GM23338 (cell line): ENCODE results near the gene RNF152. TPM values are rescaled to one million over a fixed set of nuclear protein-coding genes. Genes with fewer than 3 reads are reported as not detected.

ENCODE experiments used
- ATAC-seq: fragments of 200-7000 bp; cut with Tn5 transposase; 3 replicates; pipeline ENCODE4 v1.9.1; 2020
- DNase-seq: peaks from one replicate; pipeline ENCODE4 v3.0.0-alpha.2; 2015; ENCODE audit warnings: low spot score
- H2AFZ ChIP-seq: fragments of 200-600 bp; sonication (generic); 2 replicates; pipeline ENCODE4 v1.8.0; 2016; ENCODE audit warnings: antibody characterized with exemption, mild to moderate bottlenecking, moderate library complexity
- H3F3A ChIP-seq: fragments of 200-600 bp; sonication (generic); replicated peaks from 2 replicates; pipeline ENCODE4 v1.8.0; 2017; ENCODE audit warnings: antibody characterized with exemption, mixed run types, low read depth
- H3K27ac ChIP-seq: fragments of 200-600 bp; sonication (generic); 2 replicates; pipeline ENCODE4 v1.6.1; 2016; ENCODE audit warnings: low read depth
- H3K27me3 ChIP-seq: fragments of 200-600 bp; sonication (generic); 2 replicates; pipeline ENCODE4 v1.8.0; 2016; ENCODE audit warnings: mild to moderate bottlenecking, mixed run types, moderate library complexity; ENCODE audit not compliant: insufficient read depth
- H3K36me3 ChIP-seq: fragments of 200-600 bp; sonication (generic); 2 replicates; pipeline ENCODE4 v1.8.0; 2016; ENCODE audit warnings: mild to moderate bottlenecking; ENCODE audit not compliant: insufficient read depth
- H3K4me1 ChIP-seq: fragments of 200-600 bp; sonication (generic); 2 replicates; pipeline ENCODE4 v1.8.0; 2016; ENCODE audit warnings: mild to moderate bottlenecking, moderate library complexity; ENCODE audit not compliant: insufficient read depth
- H3K4me2 ChIP-seq: fragments of 200-600 bp; sonication (generic); 2 replicates; pipeline ENCODE4 v1.7.1; 2017; ENCODE audit warnings: mixed run types
- H3K4me3 ChIP-seq: fragments of 200-600 bp; sonication (generic); 2 replicates; pipeline ENCODE4 v1.6.1; 2016; ENCODE audit warnings: mixed run types
- H3K79me2 ChIP-seq: fragments of 200-600 bp; sonication (generic); replicated peaks from 2 replicates; pipeline ENCODE4 v1.8.0; 2017; ENCODE audit warnings: mild to moderate bottlenecking; ENCODE audit not compliant: insufficient read depth
- H3K9me2 ChIP-seq: fragments of 200-600 bp; sonication (generic); 2 replicates; pipeline ENCODE4 v1.8.0; 2017; ENCODE audit not compliant: insufficient read depth
- H4K20me1 ChIP-seq: fragments of 200-600 bp; sonication (generic); replicated peaks from 2 replicates; pipeline ENCODE4 v1.8.0; 2017; ENCODE audit warnings: mild to moderate bottlenecking; ENCODE audit not compliant: insufficient read depth
- H3K27ac Mint-ChIP-seq: 2 replicates; pipeline ENCODE4 v1.8.0; 2020; ENCODE audit warnings: inconsistent platforms, mild to moderate bottlenecking, moderate library complexity, mixed read lengths
- H3K27me3 Mint-ChIP-seq: 3 replicates; pipeline ENCODE4 v1.8.0; 2022; ENCODE audit warnings: low read depth, mild to moderate bottlenecking, moderate library complexity, mixed read lengths, inconsistent platforms; ENCODE audit not compliant: insufficient read depth, poor library complexity
- H3K36me3 Mint-ChIP-seq: 3 replicates; pipeline ENCODE4 v1.8.0; 2021; ENCODE audit warnings: low read depth, mild to moderate bottlenecking, inconsistent platforms, moderate library complexity, mixed read lengths
- H3K4me1 Mint-ChIP-seq: 3 replicates; pipeline ENCODE4 v1.8.0; 2020; ENCODE audit warnings: mild to moderate bottlenecking, inconsistent platforms, mixed read lengths
- H3K4me3 Mint-ChIP-seq: 3 replicates; pipeline ENCODE4 v1.8.0; 2021; ENCODE audit warnings: moderate library complexity, mild to moderate bottlenecking, inconsistent platforms, mixed read lengths
- H3K9me3 Mint-ChIP-seq: 3 replicates; pipeline ENCODE4 v1.8.0; 2020; ENCODE audit warnings: moderate library complexity, mild to moderate bottlenecking, inconsistent platforms, mixed read lengths
- CREB1 ChIP-seq: fragments of 250-450 bp; sonication (Bioruptor Pico); IDR thresholded peaks from 2 replicates; pipeline ENCODE4 v1.5.0; 2020; ENCODE audit warnings: low read depth, mild to moderate bottlenecking, moderate library complexity
- CTCF ChIP-seq, 2 experiments: fragments of 200-600 bp in 1 of 2; sonication (generic) in 1 of 2; conservative IDR thresholded peaks; 2 replicates each; pipeline versions ENCODE4 v1.5.1 to v1.6.1; 2016 to 2017; ENCODE audit warnings: antibody characterized with exemption in 2 of 2, low read depth in 2 of 2, mild to moderate bottlenecking in 2 of 2, moderate library complexity in 1 of 2
- ETS1 ChIP-seq: IDR thresholded peaks from 2 replicates; pipeline ENCODE4 v1.6.1; 2016; ENCODE audit warnings: antibody characterized with exemption
- JUNB ChIP-seq: IDR thresholded peaks from one replicate; pipeline ENCODE4 v1.6.1; 2016; ENCODE audit warnings: antibody characterized with exemption; ENCODE audit not compliant: unreplicated experiment
- POLR2AphosphoS5 ChIP-seq: IDR thresholded peaks from 2 replicates; pipeline ENCODE4 v1.6.1; 2016; ENCODE audit warnings: antibody characterized with exemption, low read depth
- STAT1 ChIP-seq: IDR thresholded peaks from one replicate; pipeline ENCODE4 v1.6.1; 2016; ENCODE audit warnings: antibody characterized with exemption; ENCODE audit not compliant: unreplicated experiment
- ZNF114 ChIP-seq: fragments of 250-450 bp; sonication (Bioruptor Pico); IDR thresholded peaks from 2 replicates; pipeline ENCODE4 v1.5.0; 2020; ENCODE audit warnings: mild to moderate bottlenecking, moderate library complexity
- ZNF331 ChIP-seq: fragments of 250-450 bp; sonication (Bioruptor Pico); IDR thresholded peaks from 2 replicates; pipeline ENCODE4 v1.5.0; 2020; ENCODE audit warnings: low read depth, mild to moderate bottlenecking, moderate library complexity
- polyA plus RNA-seq: library from polyadenylated mRNA; unstranded; fragments of >200 nt; fragmentation: Nextera tagmentation; extraction: Ambion mirVana; gene quantifications from 2 replicates; pipeline ENCODE4 v1.2.1, GENCODE V29; 2016
- total RNA-seq: library from RNA; depleted of rRNA; stranded (reverse); fragments of >200 nt; shearing (Covaris generic); gene quantifications from 2 replicates; pipeline ENCODE4 v1.2.3, GENCODE V29; 2014
- TF ChIP-seq, protein P1 (sequence below): fragments of 250-450 bp; sonication (Bioruptor Pico); IDR thresholded peaks from 2 replicates; pipeline ENCODE4 v1.5.0; 2020; ENCODE audit warnings: mild to moderate bottlenecking, moderate library complexity

Gene RNF152
- total and polyA plus RNA-seq, 2 experiments from 2014 or later, result 1.2 to 2.9 TPM

DNA sequence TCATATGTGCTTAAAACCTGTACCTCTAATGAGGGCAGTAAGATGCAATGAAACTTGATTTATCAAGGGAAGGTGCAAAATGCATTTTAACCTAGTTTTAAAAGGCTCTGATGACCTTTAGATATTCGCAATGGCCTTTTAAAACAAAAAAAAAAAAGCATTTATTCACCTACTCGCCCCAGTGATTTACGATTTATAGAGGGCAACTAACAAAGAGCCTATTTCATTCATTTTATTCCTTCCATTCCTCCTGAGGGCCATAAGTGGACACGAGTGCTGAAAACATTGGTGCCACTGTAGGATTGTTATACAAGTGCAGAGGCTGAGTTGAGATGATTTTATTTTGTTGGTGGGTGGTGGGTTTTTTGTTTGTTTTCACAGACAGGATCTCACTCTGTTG lies 48.1 kb downstream of the RNF152 start:
- Histone ChIP-seq H2AFZ (no peak overlapping the region), H3K9me2 (no peaks in the 10 kb centered on the region), H3K79me2 (no peaks in the 10 kb centered on the region), H3K27ac (no peak overlapping the region), H3K4me2 (no peak overlapping the region), H3K4me1 (peaks cover 4% of the 10 kb centered on the region; the same call in 1 of the 2 replicates), H3K36me3 (no peaks in the 10 kb centered on the region), H3K4me3 (no peak overlapping the region), H3K27me3 (no peaks in the 10 kb centered on the region), H3F3A (no peaks in the 10 kb centered on the region), H4K20me1 (no peaks in the 10 kb centered on the region)
- H3K9me3 Mint-ChIP-seq, result no peaks in the 10 kb centered on the region
- no peak overlapping the region for H3K4me3 Mint-ChIP-seq
- no peak overlapping the region for H3K27ac Mint-ChIP-seq
- no peak for DNase-seq
- no peak for ATAC-seq
- TF ChIP-seq ETS1, result no peak
- no peak for TF ChIP-seq STAT1
- no peak for TF ChIP-seq ZNF331 (CRISPR knock-in tag)
- TF ChIP-seq, protein P1, sequence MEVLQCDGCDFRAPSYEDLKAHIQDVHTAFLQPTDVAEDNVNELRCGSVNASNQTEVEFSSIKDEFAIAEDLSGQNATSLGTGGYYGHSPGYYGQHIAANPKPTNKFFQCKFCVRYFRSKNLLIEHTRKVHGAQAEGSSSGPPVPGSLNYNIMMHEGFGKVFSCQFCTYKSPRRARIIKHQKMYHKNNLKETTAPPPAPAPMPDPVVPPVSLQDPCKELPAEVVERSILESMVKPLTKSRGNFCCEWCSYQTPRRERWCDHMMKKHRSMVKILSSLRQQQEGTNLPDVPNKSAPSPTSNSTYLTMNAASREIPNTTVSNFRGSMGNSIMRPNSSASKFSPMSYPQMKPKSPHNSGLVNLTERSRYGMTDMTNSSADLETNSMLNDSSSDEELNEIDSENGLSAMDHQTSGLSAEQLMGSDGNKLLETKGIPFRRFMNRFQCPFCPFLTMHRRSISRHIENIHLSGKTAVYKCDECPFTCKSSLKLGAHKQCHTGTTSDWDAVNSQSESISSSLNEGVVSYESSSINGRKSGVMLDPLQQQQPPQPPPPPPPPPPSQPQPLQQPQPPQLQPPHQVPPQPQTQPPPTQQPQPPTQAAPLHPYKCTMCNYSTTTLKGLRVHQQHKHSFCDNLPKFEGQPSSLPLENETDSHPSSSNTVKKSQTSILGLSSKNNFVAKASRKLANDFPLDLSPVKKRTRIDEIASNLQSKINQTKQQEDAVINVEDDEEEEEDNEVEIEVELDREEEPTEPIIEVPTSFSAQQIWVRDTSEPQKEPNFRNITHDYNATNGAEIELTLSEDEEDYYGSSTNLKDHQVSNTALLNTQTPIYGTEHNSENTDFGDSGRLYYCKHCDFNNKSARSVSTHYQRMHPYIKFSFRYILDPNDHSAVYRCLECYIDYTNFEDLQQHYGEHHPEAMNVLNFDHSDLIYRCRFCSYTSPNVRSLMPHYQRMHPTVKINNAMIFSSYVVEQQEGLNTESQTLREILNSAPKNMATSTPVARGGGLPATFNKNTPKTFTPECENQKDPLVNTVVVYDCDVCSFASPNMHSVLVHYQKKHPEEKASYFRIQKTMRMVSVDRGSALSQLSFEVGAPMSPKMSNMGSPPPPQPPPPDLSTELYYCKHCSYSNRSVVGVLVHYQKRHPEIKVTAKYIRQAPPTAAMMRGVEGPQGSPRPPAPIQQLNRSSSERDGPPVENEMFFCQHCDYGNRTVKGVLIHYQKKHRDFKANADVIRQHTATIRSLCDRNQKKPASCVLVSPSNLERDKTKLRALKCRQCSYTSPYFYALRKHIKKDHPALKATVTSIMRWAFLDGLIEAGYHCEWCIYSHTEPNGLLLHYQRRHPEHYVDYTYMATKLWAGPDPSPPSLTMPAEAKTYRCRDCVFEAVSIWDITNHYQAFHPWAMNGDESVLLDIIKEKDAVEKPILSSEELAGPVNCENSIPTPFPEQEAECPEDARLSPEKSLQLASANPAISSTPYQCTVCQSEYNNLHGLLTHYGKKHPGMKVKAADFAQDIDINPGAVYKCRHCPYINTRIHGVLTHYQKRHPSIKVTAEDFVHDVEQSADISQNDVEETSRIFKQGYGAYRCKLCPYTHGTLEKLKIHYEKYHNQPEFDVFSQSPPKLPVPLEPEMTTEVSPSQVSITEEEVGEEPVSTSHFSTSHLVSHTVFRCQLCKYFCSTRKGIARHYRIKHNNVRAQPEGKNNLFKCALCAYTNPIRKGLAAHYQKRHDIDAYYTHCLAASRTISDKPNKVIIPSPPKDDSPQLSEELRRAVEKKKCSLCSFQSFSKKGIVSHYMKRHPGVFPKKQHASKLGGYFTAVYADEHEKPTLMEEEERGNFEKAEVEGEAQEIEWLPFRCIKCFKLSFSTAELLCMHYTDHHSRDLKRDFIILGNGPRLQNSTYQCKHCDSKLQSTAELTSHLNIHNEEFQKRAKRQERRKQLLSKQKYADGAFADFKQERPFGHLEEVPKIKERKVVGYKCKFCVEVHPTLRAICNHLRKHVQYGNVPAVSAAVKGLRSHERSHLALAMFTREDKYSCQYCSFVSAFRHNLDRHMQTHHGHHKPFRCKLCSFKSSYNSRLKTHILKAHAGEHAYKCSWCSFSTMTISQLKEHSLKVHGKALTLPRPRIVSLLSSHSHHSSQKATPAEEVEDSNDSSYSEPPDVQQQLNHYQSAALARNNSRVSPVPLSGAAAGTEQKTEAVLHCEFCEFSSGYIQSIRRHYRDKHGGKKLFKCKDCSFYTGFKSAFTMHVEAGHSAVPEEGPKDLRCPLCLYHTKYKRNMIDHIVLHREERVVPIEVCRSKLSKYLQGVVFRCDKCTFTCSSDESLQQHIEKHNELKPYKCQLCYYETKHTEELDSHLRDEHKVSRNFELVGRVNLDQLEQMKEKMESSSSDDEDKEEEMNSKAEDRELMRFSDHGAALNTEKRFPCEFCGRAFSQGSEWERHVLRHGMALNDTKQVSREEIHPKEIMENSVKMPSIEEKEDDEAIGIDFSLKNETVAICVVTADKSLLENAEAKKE (CRISPR knock-in tag), result no peak
- no peak for TF ChIP-seq CREB1
- no peak for TF ChIP-seq JUNB
- TF ChIP-seq ZNF114, result no peak
- TF ChIP-seq POLR2AphosphoS5, result no peak
- TF ChIP-seq CTCF (conservative IDR thresholded peaks at IDR 0.05; ENCODE audit: low read depth in 2 of 2), result no peak
- H3K4me1 Mint-ChIP-seq, result peaks cover 9% of the 10 kb centered on the region
- H3K27me3 Mint-ChIP-seq, result no peaks in the 10 kb centered on the region
- H3K36me3 Mint-ChIP-seq, result no peaks in the 10 kb centered on the region
